GM18858 (cell line): ENCODE results near the gene SNX6.
"Not testable (repeated sequence)": the region's sequence is repeated elsewhere in the genome, so short reads cannot be mapped to it uniquely, and the experiment has no call there.

ENCODE experiments used
- ATAC-seq: cut with Tn5 transposase; IDR thresholded peaks from one replicate; pipeline ENCODE4 v1.9.1; 2021; ENCODE audit not compliant: unreplicated experiment

SNX6 gene

DNA sequence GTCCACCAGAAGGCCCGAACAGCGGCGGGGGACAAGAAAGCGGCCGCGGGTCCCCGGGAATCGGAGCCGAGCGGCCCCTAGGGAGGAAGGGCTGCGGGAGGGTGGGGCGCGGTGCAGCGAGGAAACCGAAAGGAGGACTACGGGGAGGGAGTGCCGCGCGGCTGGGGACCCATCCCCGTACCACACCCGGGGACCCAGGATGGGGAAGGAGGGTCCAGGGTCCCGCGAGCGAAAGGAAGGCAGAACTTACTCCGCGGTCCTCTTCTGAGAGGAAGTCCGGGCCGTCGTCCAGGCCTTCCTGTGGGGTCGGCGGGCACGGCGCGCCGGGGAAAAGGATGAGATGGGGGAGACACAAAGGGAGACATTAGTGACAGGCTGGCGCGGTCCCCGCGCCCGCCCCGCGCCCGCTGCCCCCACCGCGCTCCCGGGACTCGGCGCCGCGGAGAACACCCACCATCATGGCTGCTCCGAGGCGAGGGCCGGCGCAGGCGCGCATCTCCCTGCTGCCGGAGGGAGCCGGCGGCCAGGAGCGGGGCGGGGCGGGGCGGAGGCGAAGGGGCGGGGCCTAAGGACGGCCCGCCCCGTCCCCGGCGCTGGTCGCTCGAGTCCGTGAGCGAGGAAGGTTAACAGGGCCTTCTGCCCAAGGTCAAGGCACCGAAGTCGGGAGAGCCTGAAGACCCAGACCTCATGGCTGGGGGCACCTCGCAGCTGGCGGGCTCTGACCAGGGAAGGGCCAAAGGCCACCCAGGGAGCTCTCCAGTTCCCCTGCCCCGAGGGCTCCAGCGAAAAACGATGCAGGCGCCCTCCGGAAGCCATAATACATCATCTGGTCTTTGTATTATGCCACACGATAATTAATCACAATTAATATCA lies at the start of gene SNX6:
Gene SNX6 (minus strand): TSS at position 492 of the 873 bp plus-strand sequence. CDS start 32 bp downstream, at position 460.
- peak; percentile 84 for ATAC-seq

DNA sequence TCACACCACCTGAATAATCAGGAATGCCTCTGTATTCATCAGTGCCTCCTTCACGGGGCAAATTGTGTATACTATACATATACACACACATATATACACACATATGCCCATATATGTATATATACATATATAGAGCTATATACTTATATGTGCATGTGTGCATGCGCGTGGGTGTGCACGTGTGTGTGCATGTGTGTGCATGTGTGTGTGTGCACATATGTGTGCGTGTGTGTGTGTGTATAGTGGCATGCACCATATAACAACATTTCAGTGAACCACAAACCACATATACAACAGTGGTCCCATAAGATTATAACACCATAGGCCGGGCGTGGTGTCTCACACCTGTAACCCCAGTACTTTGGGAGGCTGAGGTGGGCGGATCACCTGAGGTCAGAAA lies 48.8 kb upstream of the SNX6 start:
- ATAC-seq: no peak

DNA sequence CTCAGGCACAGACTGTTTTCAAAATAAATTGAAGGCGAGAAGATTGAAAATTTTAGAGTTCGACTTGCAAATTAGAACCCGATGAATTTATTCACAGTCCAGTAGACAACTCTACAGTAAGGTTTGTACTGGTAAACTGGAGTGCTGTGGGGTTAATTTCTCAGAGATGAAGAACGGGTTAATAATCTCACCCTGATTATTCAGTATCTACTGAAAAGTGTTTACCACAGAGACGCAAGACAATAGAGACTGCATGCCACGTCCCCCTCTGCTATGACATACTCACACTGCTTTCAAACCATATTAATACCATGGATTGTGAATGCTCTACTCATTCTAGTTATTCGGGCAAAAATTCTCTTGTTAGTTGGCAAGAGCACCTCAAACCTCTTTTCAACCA lies 48.4 kb upstream of the SNX6 start:
- ATAC-seq: no peak

DNA sequence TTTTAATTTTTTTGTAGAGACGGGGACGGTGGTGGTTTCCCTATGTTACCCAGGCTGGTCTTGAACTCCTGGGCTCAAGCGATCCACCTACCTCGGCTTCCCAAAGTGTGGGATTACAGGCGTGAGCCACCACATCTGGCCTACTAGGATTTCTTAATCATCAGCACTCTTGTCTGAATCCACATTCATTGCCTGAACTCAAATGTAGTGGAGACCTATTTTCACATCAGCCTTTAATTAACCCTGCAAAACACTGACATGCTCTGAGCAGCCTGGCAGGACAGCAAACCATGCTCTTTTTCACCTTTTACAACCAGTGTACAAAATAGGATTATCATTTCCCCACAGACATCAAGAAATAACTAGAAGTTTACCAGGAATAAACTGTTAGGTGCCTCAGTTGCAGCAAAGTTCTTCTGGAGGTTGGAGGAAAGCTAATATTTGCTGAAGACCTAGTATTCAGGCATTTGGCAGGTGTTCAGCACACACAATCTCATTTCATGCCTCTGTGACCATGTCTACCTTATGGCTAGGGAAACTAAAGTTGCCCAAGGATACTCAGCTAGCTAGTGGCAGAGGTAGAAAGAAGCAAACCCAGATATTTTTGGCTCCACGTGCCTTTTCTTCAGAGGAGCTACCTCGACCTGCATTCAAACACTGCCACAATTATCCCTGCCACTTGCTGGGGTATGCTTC lies 46.7 kb upstream of the SNX6 start:
- ATAC-seq: no peak

DNA sequence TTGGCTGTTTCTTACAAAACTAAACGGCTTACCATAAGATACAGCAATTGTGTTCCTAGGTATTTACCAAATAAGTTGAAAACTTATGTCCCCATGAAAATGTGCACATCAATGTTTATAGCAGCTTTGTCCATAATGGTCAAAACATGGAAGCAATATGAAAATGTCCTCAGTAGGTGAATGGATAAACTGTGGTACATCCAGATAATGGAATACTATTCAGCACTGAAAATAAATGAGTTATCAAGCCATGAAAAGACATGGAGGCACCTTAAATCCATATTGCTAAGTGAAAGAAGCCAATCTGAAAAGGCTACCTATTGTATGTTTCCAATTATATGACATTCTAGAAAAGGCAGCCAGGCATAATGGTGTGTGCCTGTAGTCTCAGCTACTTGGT lies 43.8 kb upstream of the SNX6 start:
- ATAC-seq: no peak

DNA sequence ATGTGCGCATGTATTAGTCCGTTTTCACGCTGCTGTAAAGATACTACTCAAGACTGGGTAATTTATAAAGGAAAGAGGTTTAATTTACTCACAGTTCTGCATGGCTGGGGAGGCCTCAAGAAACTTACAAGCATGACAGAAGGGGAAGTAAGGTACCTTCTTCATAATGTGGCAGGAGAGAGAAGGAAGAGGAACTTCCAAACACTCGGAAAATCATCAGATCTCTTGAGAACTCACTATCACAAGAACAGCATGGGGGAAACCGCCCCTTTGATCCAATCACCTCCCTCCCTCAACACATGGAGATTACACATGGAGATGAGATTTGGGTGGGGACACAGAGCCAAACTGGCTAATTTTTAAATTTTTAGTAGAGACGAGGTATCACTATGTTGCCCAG lies 41.8 kb upstream of the SNX6 start:
- ATAC-seq: no peak

DNA sequence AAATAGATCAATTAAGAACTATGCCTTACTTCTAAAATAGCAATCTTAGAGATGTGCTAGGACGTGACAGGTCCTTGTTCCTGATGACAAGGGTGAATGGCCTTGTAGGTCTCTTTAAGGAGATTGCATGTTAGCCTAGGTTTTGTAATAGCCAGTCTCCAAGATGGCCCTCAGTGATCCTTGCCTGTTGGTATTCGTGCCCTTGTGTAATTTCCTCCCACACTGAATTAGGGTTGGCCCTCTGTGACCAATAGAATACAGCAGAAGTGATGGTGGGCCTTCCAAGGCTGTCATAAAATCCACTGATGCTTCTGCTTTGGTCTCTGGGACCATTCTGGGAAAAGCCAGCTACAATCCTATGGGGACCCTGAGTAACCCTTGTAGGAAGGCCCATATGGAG lies 38.2 kb upstream of the SNX6 start:
- no peak for ATAC-seq

DNA sequence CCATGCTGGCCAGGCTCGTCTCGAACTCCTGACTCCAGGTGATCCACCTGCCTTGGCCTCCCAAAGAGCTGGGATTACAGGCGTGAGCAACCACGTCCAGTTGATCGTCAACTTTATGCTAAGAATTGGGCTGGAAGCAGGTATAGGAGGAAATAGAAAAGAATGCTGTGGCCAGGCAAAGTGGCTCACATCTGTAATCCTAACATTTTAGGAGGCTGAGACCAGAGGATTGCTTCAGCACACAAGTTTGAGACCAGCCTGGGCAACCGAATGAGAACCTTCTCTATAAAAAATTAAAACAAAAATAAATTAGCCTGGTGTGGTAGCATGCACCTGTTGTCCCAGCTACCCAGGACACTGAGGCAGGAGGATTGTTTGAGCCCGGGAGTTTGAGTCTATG lies 37.1 kb upstream of the SNX6 start:
- no peak for ATAC-seq

DNA sequence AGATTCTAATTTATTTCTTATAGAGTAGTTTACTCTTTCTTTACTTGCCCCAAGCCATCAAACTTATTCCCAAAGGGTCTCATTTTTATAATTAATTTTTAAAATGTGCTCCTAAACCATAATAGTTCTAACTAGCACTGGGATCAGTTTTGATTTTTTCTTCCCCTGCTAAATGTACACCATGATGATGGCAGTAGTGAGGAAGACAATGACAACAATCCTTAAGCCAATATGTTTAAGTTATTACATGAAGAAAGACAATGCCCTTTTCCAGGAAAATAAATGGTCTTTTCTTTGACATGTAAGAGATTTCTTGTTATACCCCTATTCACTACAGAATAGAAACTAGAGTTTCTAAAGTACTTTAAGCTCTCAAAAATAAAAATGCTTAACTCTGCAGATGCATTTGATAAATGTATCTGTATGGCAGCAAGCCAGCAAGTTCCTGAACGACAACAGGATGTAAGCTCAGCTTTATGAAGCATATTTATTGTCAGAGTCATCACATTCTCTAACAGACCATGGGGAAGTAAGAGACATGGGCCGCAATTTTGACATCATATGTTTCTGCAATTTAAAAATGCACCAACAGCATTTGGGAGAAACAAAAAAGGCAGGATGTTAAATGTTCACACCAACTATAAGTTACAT lies 36.0 kb upstream of the SNX6 start:
- ATAC-seq: no peak

DNA sequence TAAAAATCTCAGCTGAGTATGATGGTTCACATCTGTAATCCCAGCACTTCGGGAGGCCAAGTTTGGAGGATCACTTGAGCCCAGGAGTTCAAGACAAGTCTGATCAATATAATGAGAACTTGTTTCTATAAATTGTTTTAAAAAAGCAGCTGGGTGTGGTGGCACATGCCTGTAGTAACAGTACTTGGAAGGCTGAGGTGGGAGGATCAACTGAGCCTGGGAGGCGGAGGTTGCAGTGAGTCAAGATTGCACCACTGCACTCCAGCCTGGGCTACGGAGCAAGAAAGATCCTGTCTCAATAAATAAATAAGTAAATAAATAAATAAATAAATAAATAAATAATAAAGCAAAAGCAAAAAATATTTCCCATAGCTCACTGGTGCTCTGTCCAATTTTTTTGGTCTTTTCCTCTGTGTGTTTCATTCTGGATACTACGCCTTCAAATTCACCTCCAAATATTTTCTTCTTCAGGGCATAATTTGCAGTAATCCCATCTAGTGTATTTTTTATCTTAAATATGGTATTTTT lies 32.7 kb upstream of the SNX6 start:
- ATAC-seq: no peak

DNA sequence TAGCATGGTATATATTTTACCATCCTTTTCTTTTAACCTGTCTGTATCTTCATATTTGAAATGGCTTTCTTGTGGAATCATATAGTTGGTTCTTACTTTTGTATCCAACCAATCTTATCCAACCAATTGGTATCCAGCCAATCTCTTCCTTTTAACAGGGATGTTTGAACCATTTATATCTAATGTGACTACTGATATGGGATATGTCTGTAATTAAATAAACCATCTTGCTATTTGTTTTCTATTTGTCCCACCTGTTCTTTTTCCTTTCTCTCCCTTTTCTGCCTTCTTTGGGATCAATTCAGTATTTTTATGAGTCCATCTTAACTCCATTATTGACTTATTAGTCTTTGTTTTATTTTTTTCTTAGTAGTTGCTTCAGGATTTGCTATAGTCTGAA lies 30.8 kb upstream of the SNX6 start:
- ATAC-seq: no peak

DNA sequence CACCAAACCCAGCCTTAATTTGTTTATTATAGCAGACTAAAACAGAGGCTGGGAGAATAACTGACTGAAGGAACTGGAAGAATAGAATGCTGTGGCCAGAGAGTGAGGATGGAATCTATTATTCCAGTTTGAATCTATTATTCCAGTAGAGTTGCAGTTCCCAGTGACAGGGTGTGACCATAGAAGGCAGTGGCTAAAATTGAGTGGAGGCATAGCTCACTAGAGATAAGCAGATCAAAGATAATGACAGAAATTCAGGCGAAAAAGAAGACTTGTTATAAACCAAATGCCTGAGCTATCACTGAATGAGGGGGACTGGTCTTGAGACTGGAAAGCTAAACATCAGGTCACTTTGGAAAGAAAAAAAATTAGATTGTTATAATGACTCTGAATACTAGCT lies 26.0 kb upstream of the SNX6 start:
- no peak for ATAC-seq

DNA sequence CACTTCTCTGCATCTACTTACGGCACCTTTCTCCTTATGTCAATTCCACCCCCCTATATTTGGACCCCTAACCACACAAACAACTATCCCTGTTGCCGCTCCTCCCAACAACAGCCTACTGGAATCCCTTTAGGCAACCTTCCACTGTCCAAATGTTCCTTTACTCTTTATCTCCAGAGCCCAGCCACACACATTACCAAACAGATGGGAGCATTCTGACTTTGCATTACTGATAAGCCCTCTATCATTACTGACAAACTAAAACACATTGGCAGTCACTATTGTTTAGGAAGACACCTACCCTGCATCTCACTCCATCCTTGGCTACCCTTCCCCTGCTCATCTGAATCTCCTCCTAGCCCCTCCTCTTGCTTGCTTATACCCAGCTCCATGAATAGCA lies 23.1 kb upstream of the SNX6 start:
- ATAC-seq: not testable (repeated sequence)

DNA sequence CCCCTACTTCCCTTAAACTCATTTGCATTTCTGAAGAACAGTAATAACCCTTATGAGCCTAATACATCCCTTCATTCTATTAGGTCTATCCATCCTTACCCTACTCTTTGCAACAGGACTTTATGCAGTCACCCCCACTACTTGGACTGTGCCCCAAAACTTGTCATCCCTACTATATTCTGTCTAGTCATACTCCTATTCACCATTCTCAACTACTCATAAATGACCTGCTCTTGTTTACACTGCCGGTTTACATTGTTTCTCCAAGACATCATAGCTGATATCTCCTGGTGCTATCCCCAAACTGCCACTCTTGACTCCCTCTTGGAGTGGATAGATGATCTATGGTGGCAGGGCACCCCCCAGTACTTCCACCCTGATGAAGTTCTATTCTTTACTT lies 22.4 kb upstream of the SNX6 start:
- ATAC-seq: not testable (repeated sequence)

DNA sequence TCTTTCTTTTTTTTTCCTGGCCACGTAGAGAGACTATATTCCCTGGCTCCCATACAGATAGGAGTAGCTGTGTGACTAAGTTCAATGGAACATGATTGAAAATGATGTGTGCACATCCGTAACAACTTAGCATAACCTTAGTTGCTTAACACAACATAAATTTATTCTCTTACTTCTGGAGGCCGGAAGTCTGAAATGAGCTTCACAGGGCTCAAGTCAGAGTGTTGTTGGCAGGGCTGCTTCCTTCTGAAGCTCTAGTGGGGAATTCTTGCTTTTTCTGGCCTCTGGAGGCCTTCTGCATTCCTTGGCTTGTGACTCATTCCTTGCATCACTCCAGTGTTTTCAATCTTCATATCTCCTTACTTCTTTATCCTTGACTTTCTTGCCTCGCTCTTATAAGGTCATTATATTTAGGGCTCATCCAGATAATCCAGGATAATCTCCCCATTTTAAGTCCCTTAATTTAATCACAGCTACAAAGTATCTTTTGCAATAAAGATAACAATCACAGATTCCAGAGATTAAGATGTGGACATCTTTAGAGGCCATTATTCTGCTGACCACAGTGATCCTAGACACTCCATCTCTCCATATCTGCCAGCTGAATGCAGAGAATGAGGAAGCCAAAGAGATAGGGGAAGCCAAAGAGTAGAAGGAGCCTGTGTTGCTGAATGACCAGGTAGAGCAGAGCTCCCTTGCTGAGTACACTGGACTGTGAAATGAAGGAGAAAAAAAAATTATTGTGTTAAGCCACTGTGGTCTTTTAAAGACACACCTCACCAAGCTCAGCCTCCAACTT lies 21.0 kb upstream of the SNX6 start:
- no peak for ATAC-seq

DNA sequence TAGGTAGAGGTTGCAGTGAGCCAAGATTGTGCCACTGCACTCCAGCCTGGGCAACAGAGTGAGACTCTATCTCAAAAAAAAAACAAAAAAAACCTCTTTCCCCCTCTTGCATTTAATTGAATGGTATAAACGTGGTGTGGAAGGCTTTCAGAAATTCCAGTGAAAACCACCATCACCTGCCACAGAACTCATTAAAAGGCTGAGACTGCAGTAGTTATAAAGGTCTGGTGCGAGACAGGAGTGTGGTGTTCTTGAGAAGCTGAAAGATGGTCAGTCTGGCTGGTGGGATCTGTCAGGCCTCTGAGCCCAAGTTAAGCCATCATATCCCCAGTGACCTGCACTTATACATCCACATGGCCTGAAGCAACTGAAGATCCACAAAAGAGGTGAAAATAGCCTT lies 20.1 kb upstream of the SNX6 start:
- ATAC-seq: not testable (repeated sequence)

DNA sequence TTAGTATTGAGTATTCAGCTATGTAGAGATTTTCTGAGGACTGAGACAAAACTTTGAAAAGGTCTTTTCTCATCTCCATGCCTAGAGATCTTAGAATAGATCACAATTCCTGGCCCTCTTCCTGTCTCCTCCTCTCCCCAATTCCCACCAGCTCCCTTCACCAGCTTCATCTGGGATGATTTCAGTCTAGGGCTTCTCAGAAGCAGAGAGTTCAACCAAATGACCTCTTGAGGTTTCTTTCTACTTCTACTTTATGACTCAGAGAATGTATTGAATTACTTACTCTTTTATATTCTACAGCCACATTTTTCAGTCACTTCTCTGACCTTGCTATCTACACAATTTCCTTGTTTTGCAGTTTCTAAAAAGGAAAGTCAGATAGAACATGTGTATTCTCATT lies 19.4 kb upstream of the SNX6 start:
- no peak for ATAC-seq

DNA sequence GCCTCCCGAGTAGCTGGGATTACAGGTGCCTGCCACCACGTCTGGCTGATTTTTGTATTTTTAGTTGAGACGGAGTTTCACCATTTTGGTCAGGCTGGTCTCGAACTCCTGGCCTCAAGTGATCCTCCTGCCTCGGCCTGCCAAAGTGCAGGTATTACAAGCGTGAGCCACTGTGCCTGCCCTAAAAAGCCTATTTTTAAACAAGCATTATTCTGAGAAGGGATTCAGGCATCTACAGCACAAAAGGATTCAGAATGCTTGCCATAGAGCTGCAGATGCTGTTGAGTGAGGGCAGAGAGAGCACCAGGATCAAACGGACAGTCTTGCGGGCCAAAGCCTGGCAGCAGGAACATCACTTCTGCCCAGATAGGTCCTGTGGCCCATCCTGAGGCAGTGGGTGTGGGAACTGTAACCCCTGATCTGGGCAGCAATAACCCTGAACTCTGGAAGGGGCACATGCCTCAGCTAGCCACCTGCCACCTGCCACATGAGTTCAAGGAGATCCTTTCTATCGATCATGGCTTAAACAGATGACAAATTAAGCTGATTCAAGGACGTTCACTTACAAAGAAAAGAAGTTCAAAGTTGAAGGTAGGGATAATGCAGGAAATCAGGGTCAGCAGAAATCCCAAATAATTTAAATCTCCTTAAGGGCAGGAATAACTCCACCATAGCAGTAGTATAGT lies 16.8 kb upstream of the SNX6 start:
- no peak for ATAC-seq

DNA sequence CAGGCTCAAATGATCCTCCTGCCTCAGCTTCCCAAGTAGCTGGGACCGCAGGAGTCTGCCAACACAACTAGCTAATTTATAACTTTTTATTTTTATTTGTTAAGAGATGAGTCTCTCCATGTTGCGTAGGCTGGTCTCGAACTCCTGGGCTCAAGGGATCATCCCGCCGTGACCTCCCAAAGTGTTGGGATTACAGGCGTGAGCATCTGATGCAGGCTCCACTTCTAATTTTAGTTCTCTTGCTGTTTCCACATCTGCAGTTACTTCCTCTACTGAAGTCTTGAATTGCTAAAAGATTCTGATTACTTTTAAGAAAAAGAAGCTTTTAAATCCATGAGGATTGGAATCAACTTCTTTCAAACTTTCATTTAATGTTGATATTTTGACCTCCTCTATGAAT lies 13.4 kb upstream of the SNX6 start:
- no peak for ATAC-seq

DNA sequence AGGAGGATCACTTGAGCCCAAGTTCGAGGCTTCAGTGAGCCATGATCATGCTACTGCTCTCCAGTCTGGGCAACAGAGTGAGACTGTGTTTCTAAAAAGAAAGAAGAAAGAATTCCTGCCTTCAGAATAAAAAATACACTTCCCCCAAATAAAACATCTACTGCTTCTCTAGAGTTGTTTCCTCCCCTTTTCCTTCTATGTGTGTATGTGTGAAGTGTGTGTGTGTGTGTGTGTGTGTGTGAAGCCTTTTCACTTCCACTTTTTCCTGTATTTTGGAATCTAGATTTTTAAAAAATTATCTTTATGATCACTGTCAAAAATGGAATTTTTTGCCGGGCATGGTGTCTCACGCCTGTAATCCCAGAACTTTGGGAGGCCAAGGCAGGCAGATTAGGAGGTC lies 12.6 kb upstream of the SNX6 start:
- ATAC-seq: no peak
